IMR-90 (cell line): ENCODE data around the gene KDM2A. TPM values are rescaled to one million over a fixed set of nuclear protein-coding genes. Genes with fewer than 3 reads are reported as not detected.

Experiments used
- ATAC-seq: fragments of 200-7000 bp; cut with Tn5 transposase; 2 replicates; pipeline ENCODE4 v1.9.1; 2020; ENCODE audit warnings: low read depth, mild to moderate bottlenecking, moderate library complexity
- BruUV-seq: library from RNA; stranded (reverse); fragments of 400-500 nt; replicated peaks from 2 replicates; lab custom pipeline; 2021; lab: Mats Ljungman, UMichigan
- CTCF ChIA-PET: fragments of 300-600 bp; formaldehyde crosslinking; extraction: SDS; loops from one replicate; lab custom pipeline; 2021; ENCODE audit warnings: antibody characterized with exemption; lab: Yijun Ruan, JAX
- POLR2A ChIA-PET: fragments of 300-600 bp; sonication (Branson Sonifier 250); formaldehyde crosslinking; loops from one replicate; lab custom pipeline; 2022; ENCODE audit warnings: antibody characterized with exemption; ENCODE audit not compliant: unreplicated experiment; lab: Charles Lee
- DNase-seq: peaks from one replicate; pipeline ENCODE4 v3.0.0; 2013
- H2AFZ ChIP-seq: replicated peaks from 2 replicates; pipeline ENCODE3; 2013; ENCODE audit warnings: low read length, mild to moderate bottlenecking; ENCODE audit not compliant: poor library complexity
- H2AK5ac ChIP-seq: 2 replicates; pipeline ENCODE4 v1.6.1; 2013; ENCODE audit warnings: low read depth, low read length, inconsistent platforms
- H2AK9ac ChIP-seq: replicated peaks from 2 replicates; pipeline ENCODE3; 2013; ENCODE audit warnings: mild to moderate bottlenecking, low read depth, low read length, moderate library complexity; ENCODE audit not compliant: poor library complexity
- H2BK120ac ChIP-seq: 2 replicates; pipeline ENCODE4 v1.6.1; 2013; ENCODE audit warnings: low read depth, low read length, inconsistent platforms
- H2BK15ac ChIP-seq: 3 replicates; pipeline ENCODE4 v1.6.1; 2013; ENCODE audit warnings: low read depth, low read length, inconsistent platforms
- H2BK20ac ChIP-seq: 2 replicates; pipeline ENCODE4 v1.6.1; 2013; ENCODE audit warnings: low read depth, mild to moderate bottlenecking, inconsistent platforms, low read length, moderate library complexity
- H2BK5ac ChIP-seq: 2 replicates; pipeline ENCODE4 v1.6.1; 2013; ENCODE audit warnings: mild to moderate bottlenecking, low read depth, low read length, inconsistent platforms; ENCODE audit not compliant: poor library complexity, severe bottlenecking
- H3K14ac ChIP-seq: replicated peaks from 2 replicates; pipeline ENCODE4 v1.6.1; 2013; ENCODE audit warnings: low read depth, low read length, inconsistent platforms
- H3K18ac ChIP-seq: 2 replicates; pipeline ENCODE4 v1.6.1; 2013; ENCODE audit warnings: low read depth, low read length, control low read depth
- H3K23ac ChIP-seq: 2 replicates; pipeline ENCODE4 v1.6.1; 2013; ENCODE audit warnings: low read depth, low read length, inconsistent platforms
- H3K27ac ChIP-seq: 2 replicates; pipeline ENCODE4 v1.5.1; 2013; ENCODE audit warnings: mild to moderate bottlenecking, control low read depth, low read length; ENCODE audit not compliant: insufficient read depth
- H3K27me3 ChIP-seq: 2 replicates; pipeline ENCODE4 v1.6.1; 2013; ENCODE audit warnings: low read length; ENCODE audit not compliant: control insufficient read depth, insufficient read depth
- H3K36me3 ChIP-seq: 2 replicates; pipeline ENCODE4 v1.6.1; 2013; ENCODE audit warnings: low read length, mixed read lengths; ENCODE audit not compliant: control insufficient read depth, insufficient read depth
- H3K4ac ChIP-seq: 2 replicates; pipeline ENCODE4 v1.6.1; 2013; ENCODE audit warnings: low read depth, low read length, inconsistent platforms
- H3K4me1 ChIP-seq: 2 replicates; pipeline ENCODE4 v1.6.1; 2013; ENCODE audit warnings: low read length, mixed read lengths; ENCODE audit not compliant: control insufficient read depth, insufficient read depth
- H3K4me2 ChIP-seq: 2 replicates; pipeline ENCODE4 v1.6.1; 2013; ENCODE audit warnings: low read depth, mild to moderate bottlenecking, control low read depth, low read length, moderate library complexity
- H3K4me3 ChIP-seq: 2 replicates; pipeline ENCODE4 v1.5.1; 2013; ENCODE audit warnings: low read depth, mild to moderate bottlenecking, control low read depth, low read length, moderate library complexity; ENCODE audit not compliant: insufficient read depth
- H3K56ac ChIP-seq: 2 replicates; pipeline ENCODE4 v1.6.1; 2013; ENCODE audit warnings: low read length, inconsistent platforms; ENCODE audit not compliant: insufficient read depth; ENCODE audit errors: extremely low read depth
- H3K79me1 ChIP-seq, 2 experiments: 2 replicates each; pipeline ENCODE4 v1.6.1; 2013; ENCODE audit warnings: low read length in 2 of 2, inconsistent platforms in 1 of 2, low read depth in 1 of 2
- H3K9ac ChIP-seq: 2 replicates; pipeline ENCODE4 v1.6.1; 2013; ENCODE audit warnings: low read depth, low read length, control low read depth
- H3K9me1 ChIP-seq: 2 replicates; pipeline ENCODE4 v1.6.1; 2013; ENCODE audit warnings: low read length, inconsistent platforms; ENCODE audit not compliant: insufficient read depth
- H3K9me3 ChIP-seq: 2 replicates; pipeline ENCODE4 v1.6.1; 2013; ENCODE audit warnings: low read length; ENCODE audit not compliant: control insufficient read depth, insufficient read depth
- H4K20me1 ChIP-seq: 2 replicates; pipeline ENCODE4 v1.6.1; 2013; ENCODE audit warnings: low read length, inconsistent platforms; ENCODE audit not compliant: insufficient read depth
- H4K5ac ChIP-seq: 2 replicates; pipeline ENCODE4 v1.6.1; 2013; ENCODE audit warnings: mild to moderate bottlenecking, low read depth, low read length, control low read depth
- H4K8ac ChIP-seq, 2 experiments: 2 replicates each; pipeline ENCODE4 v1.6.1; 2013; ENCODE audit warnings: low read depth in 2 of 2, low read length in 2 of 2, control low read depth in 1 of 2, inconsistent platforms in 1 of 2
- H4K91ac ChIP-seq: 2 replicates; pipeline ENCODE4 v1.6.1; 2013; ENCODE audit warnings: low read depth, low read length, inconsistent platforms; ENCODE audit not compliant: insufficient read depth
- BHLHE40 ChIP-seq: fragments of 150-350 bp; IDR thresholded peaks from 2 replicates; pipeline ENCODE4 v1.6.1; 2016; ENCODE audit warnings: mild to moderate bottlenecking, low read depth, low read length
- CEBPB ChIP-seq: IDR thresholded peaks from 2 replicates; pipeline ENCODE4 v1.6.1; 2012; ENCODE audit warnings: low read depth, low read length, improper control_type of control experiment
- CHD1 ChIP-seq: IDR thresholded peaks from 2 replicates; pipeline ENCODE4 v1.6.1; 2012; ENCODE audit warnings: low read depth, low read length, improper control_type of control experiment
- CTCF ChIP-seq: conservative IDR thresholded peaks from 2 replicates; pipeline ENCODE4 v1.5.1; 2012; ENCODE audit warnings: mild to moderate bottlenecking, low read depth, low read length, improper control_type of control experiment
- MAFK ChIP-seq: IDR thresholded peaks from 2 replicates; pipeline ENCODE4 v1.6.1; 2012; ENCODE audit warnings: low read depth, low read length, improper control_type of control experiment
- MAZ ChIP-seq: IDR thresholded peaks from 2 replicates; pipeline ENCODE4 v1.6.1; 2012; ENCODE audit warnings: low read depth, mild to moderate bottlenecking, low read length, improper control_type of control experiment, moderate library complexity, borderline replicate concordance
- MXI1 ChIP-seq: IDR thresholded peaks from 2 replicates; pipeline ENCODE4 v1.6.1; 2012; ENCODE audit warnings: low read depth, mild to moderate bottlenecking, low read length, moderate library complexity, borderline replicate concordance
- NFE2L2 ChIP-seq: fragments of 150-350 bp; IDR thresholded peaks from 2 replicates; pipeline ENCODE4 v1.6.1; 2016; ENCODE audit warnings: low read depth, mild to moderate bottlenecking, low read length
- POLR2A ChIP-seq: IDR thresholded peaks from 2 replicates; pipeline ENCODE4 v1.6.1; 2012; ENCODE audit warnings: mild to moderate bottlenecking, low read depth, low read length
- RCOR1 ChIP-seq: IDR thresholded peaks from 2 replicates; pipeline ENCODE4 v1.6.1; 2012; ENCODE audit warnings: mild to moderate bottlenecking, low read length, improper control_type of control experiment; ENCODE audit not compliant: insufficient replicate concordance
- RFX5 ChIP-seq: IDR thresholded peaks from 2 replicates; pipeline ENCODE4 v1.8.0; 2012; ENCODE audit warnings: low read depth, mild to moderate bottlenecking, low read length, moderate library complexity
- SMC3 ChIP-seq: fragments of 150-350 bp; IDR thresholded peaks from 2 replicates; pipeline ENCODE4 v1.6.1; 2016; ENCODE audit warnings: low read depth, mild to moderate bottlenecking, antibody characterized with exemption, low read length, moderate library complexity
- USF2 ChIP-seq: fragments of 150-350 bp; IDR thresholded peaks from 2 replicates; pipeline ENCODE4 v1.6.1; 2017; ENCODE audit warnings: mild to moderate bottlenecking, antibody characterized with exemption, low read length, low read depth
- WGBS, 2 experiments: methylation state at CpG; one replicate each; pipeline versions ENCODE4 v1.1.5 to v1.1.7; 2013; ENCODE audit warnings: missing lambda C conversion rate in 2 of 2; ENCODE audit not compliant: insufficient read length in 1 of 2; ENCODE audit errors: extremely low coverage in 2 of 2; 5-methylcytosine and 5-hydroxymethylcytosine counted together
- dilution Hi-C: fragments of 300-500 bp; cut with HindIII; formaldehyde crosslinking; loops from one replicate; pipeline ENCODE4 v1.14.3; 2018; ENCODE audit warnings: low sequenced_read_pairs; ENCODE audit not compliant: unreplicated experiment
- in situ Hi-C: fragments of 300-500 bp; cut with MboI; formaldehyde crosslinking; loops from 3 replicates; pipeline ENCODE4 v1.14.3; 2019; ENCODE audit warnings: low sequenced_read_pairs, inconsistent platforms, mixed read lengths
- intact Hi-C: fragments of 100-400 bp; cut with micrococcal nuclease; formaldehyde crosslinking; loops from 2 replicates; pipeline ENCODE4 v1.10.0; 2022
- polyA plus RNA-seq, 3 experiments: library from polyadenylated mRNA; depleted of rRNA; stranded (reverse); fragments of >200 nt; gene quantifications; 2 replicates each; pipeline ENCODE4 v1.2.3, GENCODE V29; 2012; ENCODE audit warnings: low replicate concordance in 1 of 3
- total RNA-seq: library from RNA; depleted of rRNA; stranded (reverse); fragments of >200 nt; gene quantifications from 2 replicates; pipeline ENCODE4 v1.2.3, GENCODE V29; 2012

KDM2A gene
- total and polyA plus RNA-seq, 2 of the 4 experiments (the other 2 are of a cell fraction): 26.7 to 42.6 TPM

DNA sequence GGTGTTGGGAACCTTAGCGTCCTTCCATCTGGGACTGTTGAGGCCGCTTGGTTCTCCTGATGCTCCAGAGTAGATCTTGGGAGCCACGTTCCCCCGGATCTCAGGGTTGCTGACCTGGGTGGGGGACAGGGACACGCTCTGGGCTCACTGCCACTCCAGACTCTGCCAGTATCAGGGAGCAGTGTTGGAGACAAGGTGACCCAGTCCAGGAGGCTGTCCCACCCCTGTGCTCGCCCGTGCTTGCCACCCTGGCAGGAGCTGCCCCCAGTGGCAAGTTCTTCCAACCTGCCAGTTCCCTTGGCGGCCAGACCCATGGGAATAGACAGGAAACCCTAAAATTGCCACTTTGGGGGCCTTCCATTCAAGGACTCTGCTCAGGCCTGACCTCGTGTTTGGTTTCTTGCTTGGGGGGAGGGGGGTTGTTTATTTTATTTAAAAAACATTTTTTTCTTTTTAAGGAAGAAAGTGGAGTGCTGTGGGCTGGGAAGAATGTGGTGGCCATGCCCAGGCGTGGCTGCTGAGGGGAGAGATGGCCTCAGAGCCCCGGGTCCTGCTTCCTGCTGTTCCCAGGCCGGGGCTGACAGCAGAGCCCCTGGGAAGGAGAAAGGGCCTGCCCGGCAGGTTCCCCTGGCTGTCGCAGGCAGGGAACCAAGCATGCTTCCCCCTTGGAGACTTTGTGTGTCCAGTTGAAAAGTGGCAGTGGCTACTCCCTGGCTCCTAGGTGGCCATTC, 154.4 kb downstream of the KDM2A start (continued):
- TF ChIP-seq CHD1 (no peak), CEBPB (no peak)

- ChIA-PET CTCF (interaction anchor here (1.0 kb wide), 1 partner anchor 13 kb away, joined by 3 read pairs; no protein-coding TSS in a partner anchor), POLR2A (no interaction called here)
- no peak overlapping the region for H4K8ac ChIP-seq
- H2BK15ac ChIP-seq: no peak overlapping the region
- no peak overlapping the region for H2BK5ac ChIP-seq
- ATAC-seq: no peak
- no peak overlapping the region for H2AFZ ChIP-seq
- H3K4me2 ChIP-seq: no peak overlapping the region
- dilution Hi-C loops (no loop called here), in situ Hi-C loops (no loop called here), intact Hi-C loops (no loop called here)
- H3K9me3 ChIP-seq: no peaks in the 10 kb centered on the region
- peak overlapping the region; percentile 40 for H2AK5ac ChIP-seq
- 83% methylated on average over 32 of the region's 35 CpGs; no CpG with 5 or more reads in 1 of the 2 experiments for WGBS, 2 experiments
- peak overlapping the region; percentile 13 for H2AK9ac ChIP-seq
- no peak overlapping the region for H3K14ac ChIP-seq
- no peak overlapping the region; the same call in 1 of the 2 replicates for H4K5ac ChIP-seq
- H3K79me1 ChIP-seq: peaks cover 31 to 100% of the 10 kb centered on the region in 2 experiments
- peaks cover 25% of the 10 kb centered on the region for H4K20me1 ChIP-seq
- no peak overlapping the region for H3K4me3 ChIP-seq
- H3K9ac ChIP-seq: no peak overlapping the region
- no peak overlapping the region for H2BK120ac ChIP-seq
- no peak for DNase-seq
- H3K18ac ChIP-seq: no peak overlapping the region
- H3K27me3 ChIP-seq: no peaks in the 10 kb centered on the region
- no peak overlapping the region for H3K4ac ChIP-seq
- H3K56ac ChIP-seq: no peak overlapping the region
- H4K91ac ChIP-seq: peak overlapping the region; percentile 90; the same call in 1 of the 2 replicates
- H2BK20ac ChIP-seq: 0 out of 2 replicates have a peak overlapping the region, but pooled peaks have one; percentile 6
- peaks cover 32% of the 10 kb centered on the region for H3K4me1 ChIP-seq
- H3K9me1 ChIP-seq: peaks cover 26% of the 10 kb centered on the region
- no peak overlapping the region for H3K27ac ChIP-seq
- H3K23ac ChIP-seq: no peak overlapping the region
- peaks cover 11% of the 10 kb centered on the region for H3K36me3 ChIP-seq
- BruUV-seq: no TSS peak
- TF ChIP-seq USF2 (no peak), MAZ (no peak), MAFK (no peak), POLR2A (no peak), BHLHE40 (no peak), MXI1 (no peak), CTCF (no peak), NFE2L2 (no peak), SMC3 (no peak), RCOR1 (no peak), RFX5 (no peak)
These were observed 155.9 kb downstream of the KDM2A start for GRCh38 chr11:67274768-67275605.
